Daoy (cell line): ENCODE results near the gene DHX36. TPM values are rescaled to one million over a fixed set of nuclear protein-coding genes. Genes with fewer than 3 reads are reported as not detected.

Experiments used
- DNase-seq: peaks from one replicate; pipeline ENCODE4 v3.0.0-alpha.2; 2015; ENCODE audit warnings: low read depth
- total RNA-seq: library from RNA; depleted of rRNA; stranded (reverse); fragments of >200 nt; shearing (Covaris generic); gene quantifications from 2 replicates; pipeline ENCODE4 v1.2.3, GENCODE V29; 2014; rRNA removed

DHX36 gene
- total RNA-seq, 1 experiment from 2014 or later = 51.9 TPM

GRCh38 chr3:154223519-154223918 lies 100.8 kb downstream of the DHX36 start:
- DNase-seq = no peak

Other genes starting within 250 kb of the DHX36 start
- gene ARHGEF26, start 203.1 kb downstream of the DHX36 start, total RNA-seq = 6.6 and 9.3 TPM in 2 replicates
- not detected in 2 replicates for gene GPR149, start 105.7 kb upstream of the DHX36 start, total RNA-seq